ENCODE measurements around the gene METRNL. TPM values are rescaled to one million over a fixed set of nuclear protein-coding genes. Genes with fewer than 3 reads are reported as not detected.

The METRNL gene
- total RNA-seq, 1 donor from 2014 or later = 156 TPM

GRCh38 chr17:83128306-83129240, 49.2 kb downstream of the METRNL start:
- H3K27me3 ChIP-seq = no peaks in the 10 kb centered on the region
- intact Hi-C loops (cut with DNase I) = no loop called here
- H3K36me3 ChIP-seq = no peaks in the 10 kb centered on the region
- TF ChIP-seq CTCF (IDR thresholded peaks at IDR 0.05) (no peak), POLR2AphosphoS5 (IDR thresholded peaks at IDR 0.05; ENCODE audit: insufficient read depth in 1 of 2, low read depth in 1 of 2) (no peak), POLR2A (IDR thresholded peaks at IDR 0.05) (no peak)
- H3K4me1 ChIP-seq = no peaks in the 10 kb centered on the region
- no peaks in the 10 kb centered on the region for H3K9me3 ChIP-seq
- H3K4me3 ChIP-seq = no peak overlapping the region
- DNase-seq (ENCODE audit: extremely low spot score in 2 of 2) = no peak
- H3K27ac ChIP-seq = no peak overlapping the region

DNA sequence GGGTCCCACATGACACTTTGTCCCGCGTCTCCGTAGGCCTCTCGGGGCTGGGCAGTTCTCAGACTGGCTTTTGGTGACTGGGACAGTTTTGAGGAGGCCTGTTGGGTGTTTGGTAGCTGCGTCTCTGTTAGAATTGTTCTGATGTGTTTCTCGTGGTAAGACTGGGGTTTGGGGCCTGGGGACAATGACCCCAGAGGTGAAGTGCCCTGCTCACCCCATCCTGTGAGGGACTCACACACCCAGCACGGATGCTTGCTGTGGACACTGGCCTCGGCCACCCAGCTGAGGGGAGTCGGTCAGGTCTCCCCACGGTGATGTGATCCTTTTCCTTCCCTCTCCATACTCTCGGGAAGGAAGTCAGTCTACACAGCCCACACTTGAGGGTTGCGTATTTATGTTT, 50.3 kb downstream of the METRNL start:
- Histone ChIP-seq H3K4me3 (no peak overlapping the region), H3K9me3 (no peaks in the 10 kb centered on the region), H3K27me3 (no peaks in the 10 kb centered on the region), H3K27ac (no peak overlapping the region), H3K36me3 (no peaks in the 10 kb centered on the region), H3K4me1 (no peaks in the 10 kb centered on the region)
- no peak for DNase-seq (ENCODE audit: extremely low spot score in 2 of 2)
- TF ChIP-seq CTCF (IDR thresholded peaks at IDR 0.05) (no peak), POLR2A (IDR thresholded peaks at IDR 0.05) (no peak), POLR2AphosphoS5 (IDR thresholded peaks at IDR 0.05; ENCODE audit: insufficient read depth in 1 of 2, low read depth in 1 of 2) (no peak)
- intact Hi-C loops (cut with DNase I) = no loop called here

- no peak overlapping the region for H3K4me3 ChIP-seq
- no peak for TF ChIP-seq CTCF (IDR thresholded peaks at IDR 0.05)
- TF ChIP-seq POLR2AphosphoS5 (IDR thresholded peaks at IDR 0.05; ENCODE audit: insufficient read depth in 1 of 2, low read depth in 1 of 2) = no peak
- TF ChIP-seq POLR2A (IDR thresholded peaks at IDR 0.05) = no peak
- intact Hi-C loops (cut with DNase I) = no loop called here
- H3K27me3 ChIP-seq = no peaks in the 10 kb centered on the region
- no peak overlapping the region for H3K27ac ChIP-seq
- DNase-seq (ENCODE audit: extremely low spot score in 2 of 2) = no peak
- H3K4me1 ChIP-seq = no peaks in the 10 kb centered on the region
- H3K9me3 ChIP-seq = no peaks in the 10 kb centered on the region
- no peaks in the 10 kb centered on the region for H3K36me3 ChIP-seq
Measured at GRCh38 chr17:83131401-83132011, 52.1 kb downstream of the METRNL start.

DNA sequence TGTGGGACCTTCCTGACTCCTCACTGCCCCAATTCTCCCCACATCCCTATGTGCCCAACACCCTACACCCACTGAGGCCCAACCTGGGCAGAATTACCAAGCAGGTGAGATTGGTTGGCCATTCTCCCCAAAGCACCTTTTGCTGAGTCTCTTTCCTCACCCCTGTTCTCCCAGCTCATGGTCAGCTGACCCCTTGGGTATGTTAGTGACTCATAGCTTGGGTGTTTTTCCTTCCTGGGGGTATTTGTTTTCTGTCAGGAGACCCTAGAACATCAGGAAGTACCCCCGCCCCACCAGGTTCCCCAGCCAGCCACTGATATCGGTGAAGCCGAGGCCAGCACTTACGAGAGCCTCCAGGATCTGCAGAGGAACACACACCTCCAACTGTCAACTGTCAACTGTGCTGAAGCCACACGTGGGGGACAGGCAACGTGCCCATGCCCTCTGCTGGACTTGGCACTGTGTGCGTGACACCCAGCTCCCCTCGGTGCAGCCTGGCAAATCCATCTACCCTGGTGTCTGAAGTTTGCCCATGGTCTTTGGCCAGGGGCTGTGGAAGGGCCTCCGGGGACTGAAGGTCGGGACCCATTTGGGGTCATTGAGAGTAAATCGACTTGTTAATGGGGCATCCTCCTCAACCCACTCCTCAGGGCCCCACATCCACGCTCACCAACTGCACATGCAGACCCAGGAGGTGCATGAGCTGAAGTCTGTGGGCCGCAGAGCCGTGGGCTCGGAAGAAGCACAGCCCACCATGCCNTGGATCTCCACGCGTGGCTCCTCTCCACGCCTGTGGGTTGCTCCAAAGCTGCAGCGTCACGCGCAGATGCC, 53.1 kb downstream of the METRNL start:
- H3K4me3 ChIP-seq = no peak overlapping the region
- H3K36me3 ChIP-seq = no peaks in the 10 kb centered on the region
- intact Hi-C loops (cut with DNase I) = no loop called here
- H3K4me1 ChIP-seq = no peaks in the 10 kb centered on the region
- TF ChIP-seq POLR2AphosphoS5 (IDR thresholded peaks at IDR 0.05; ENCODE audit: insufficient read depth in 1 of 2, low read depth in 1 of 2) = no peak
- no peak for TF ChIP-seq POLR2A (IDR thresholded peaks at IDR 0.05)
- no peak for TF ChIP-seq CTCF (IDR thresholded peaks at IDR 0.05)
- no peak overlapping the region for H3K27ac ChIP-seq
- DNase-seq (ENCODE audit: extremely low spot score in 2 of 2) = no peak
- no peaks in the 10 kb centered on the region for H3K27me3 ChIP-seq
- no peaks in the 10 kb centered on the region for H3K9me3 ChIP-seq
